K562 (cell line): ENCODE data around the gene CREB5.

ENCODE experiments used
- BDP1 ChIP-seq: IDR thresholded peaks from 3 replicates; pipeline ENCODE4 v1.6.1; 2011; ENCODE audit not compliant: insufficient read length, insufficient read depth
- CHD2 ChIP-seq: IDR thresholded peaks from 2 replicates; pipeline ENCODE4 v1.6.1; 2011; ENCODE audit warnings: low read depth, low read length
- HNRNPUL1 ChIP-seq: fragments of 200-400 bp; formaldehyde crosslinking; IDR thresholded peaks from 2 replicates; pipeline ENCODE4 v1.6.1; 2017; ENCODE audit warnings: low read length
- ZFP1 ChIP-seq: fragments of 450-650 bp; formaldehyde crosslinking; IDR thresholded peaks from 2 replicates; pipeline ENCODE4 v1.4.0; 2020; ENCODE audit warnings: mild to moderate bottlenecking, mixed read lengths
- TF ChIP-seq, protein P1 (sequence below), 3 experiments: IDR thresholded peaks in 2 of 3; conservative IDR thresholded peaks in 1 of 3; 2 replicates each; pipeline ENCODE4 v1.5.1; 2011 to 2012; ENCODE audit warnings: low read length in 3 of 3, mild to moderate bottlenecking in 3 of 3, control low read depth in 2 of 3, improper control_type of control experiment in 1 of 3, inconsistent platforms in 1 of 3, low read depth in 1 of 3, mixed read lengths in 1 of 3, moderate library complexity in 1 of 3; ENCODE audit not compliant: insufficient read depth in 2 of 3
- TF ChIP-seq, protein P2 (sequence below): fragments of 250-450 bp; sonication (Bioruptor Pico); IDR thresholded peaks from 2 replicates; pipeline ENCODE4 v1.5.0; 2021
- TF ChIP-seq, protein P3 (sequence below): sonication (generic); formaldehyde crosslinking; IDR thresholded peaks from 2 replicates; pipeline ENCODE4 v1.4.0; 2020; ENCODE audit warnings: mild to moderate bottlenecking, missing genetic modification reagents

DNA sequence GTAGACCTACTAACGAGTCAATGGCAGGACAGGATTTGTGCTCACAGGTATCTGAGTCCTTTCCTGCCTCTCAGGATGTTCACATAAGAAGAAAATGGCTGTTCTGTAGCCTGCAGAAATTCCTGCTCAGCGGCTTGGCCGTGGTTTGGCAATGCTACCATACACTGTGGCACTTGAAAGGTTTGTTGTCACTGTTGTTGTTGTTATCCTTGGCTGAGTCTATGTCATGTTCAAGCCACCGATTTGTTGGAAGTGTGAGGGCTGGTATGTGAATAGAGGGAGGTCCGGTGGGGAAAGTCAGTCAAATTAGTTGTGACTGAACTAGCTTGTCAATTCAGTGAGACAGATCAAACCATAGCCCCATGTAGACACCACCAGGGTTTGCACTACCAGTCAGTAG lies 345.9 kb downstream of the CREB5 start:
- TF ChIP-seq, protein P1, sequence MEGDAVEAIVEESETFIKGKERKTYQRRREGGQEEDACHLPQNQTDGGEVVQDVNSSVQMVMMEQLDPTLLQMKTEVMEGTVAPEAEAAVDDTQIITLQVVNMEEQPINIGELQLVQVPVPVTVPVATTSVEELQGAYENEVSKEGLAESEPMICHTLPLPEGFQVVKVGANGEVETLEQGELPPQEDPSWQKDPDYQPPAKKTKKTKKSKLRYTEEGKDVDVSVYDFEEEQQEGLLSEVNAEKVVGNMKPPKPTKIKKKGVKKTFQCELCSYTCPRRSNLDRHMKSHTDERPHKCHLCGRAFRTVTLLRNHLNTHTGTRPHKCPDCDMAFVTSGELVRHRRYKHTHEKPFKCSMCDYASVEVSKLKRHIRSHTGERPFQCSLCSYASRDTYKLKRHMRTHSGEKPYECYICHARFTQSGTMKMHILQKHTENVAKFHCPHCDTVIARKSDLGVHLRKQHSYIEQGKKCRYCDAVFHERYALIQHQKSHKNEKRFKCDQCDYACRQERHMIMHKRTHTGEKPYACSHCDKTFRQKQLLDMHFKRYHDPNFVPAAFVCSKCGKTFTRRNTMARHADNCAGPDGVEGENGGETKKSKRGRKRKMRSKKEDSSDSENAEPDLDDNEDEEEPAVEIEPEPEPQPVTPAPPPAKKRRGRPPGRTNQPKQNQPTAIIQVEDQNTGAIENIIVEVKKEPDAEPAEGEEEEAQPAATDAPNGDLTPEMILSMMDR (IDR thresholded peaks at IDR 0.05 in 2 of 3, conservative IDR thresholded peaks at IDR 0.05 in 1 of 3; ENCODE audit: insufficient read depth in 2 of 3, low read depth in 1 of 3, low read length in 3 of 3) = no peak
- TF ChIP-seq BDP1 = no peak
- TF ChIP-seq HNRNPUL1 = no peak
- TF ChIP-seq, protein P2, sequence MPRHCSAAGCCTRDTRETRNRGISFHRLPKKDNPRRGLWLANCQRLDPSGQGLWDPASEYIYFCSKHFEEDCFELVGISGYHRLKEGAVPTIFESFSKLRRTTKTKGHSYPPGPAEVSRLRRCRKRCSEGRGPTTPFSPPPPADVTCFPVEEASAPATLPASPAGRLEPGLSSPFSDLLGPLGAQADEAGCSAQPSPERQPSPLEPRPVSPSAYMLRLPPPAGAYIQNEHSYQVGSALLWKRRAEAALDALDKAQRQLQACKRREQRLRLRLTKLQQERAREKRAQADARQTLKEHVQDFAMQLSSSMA (CRISPR knock-in tag) = no peak
- TF ChIP-seq, protein P3, sequence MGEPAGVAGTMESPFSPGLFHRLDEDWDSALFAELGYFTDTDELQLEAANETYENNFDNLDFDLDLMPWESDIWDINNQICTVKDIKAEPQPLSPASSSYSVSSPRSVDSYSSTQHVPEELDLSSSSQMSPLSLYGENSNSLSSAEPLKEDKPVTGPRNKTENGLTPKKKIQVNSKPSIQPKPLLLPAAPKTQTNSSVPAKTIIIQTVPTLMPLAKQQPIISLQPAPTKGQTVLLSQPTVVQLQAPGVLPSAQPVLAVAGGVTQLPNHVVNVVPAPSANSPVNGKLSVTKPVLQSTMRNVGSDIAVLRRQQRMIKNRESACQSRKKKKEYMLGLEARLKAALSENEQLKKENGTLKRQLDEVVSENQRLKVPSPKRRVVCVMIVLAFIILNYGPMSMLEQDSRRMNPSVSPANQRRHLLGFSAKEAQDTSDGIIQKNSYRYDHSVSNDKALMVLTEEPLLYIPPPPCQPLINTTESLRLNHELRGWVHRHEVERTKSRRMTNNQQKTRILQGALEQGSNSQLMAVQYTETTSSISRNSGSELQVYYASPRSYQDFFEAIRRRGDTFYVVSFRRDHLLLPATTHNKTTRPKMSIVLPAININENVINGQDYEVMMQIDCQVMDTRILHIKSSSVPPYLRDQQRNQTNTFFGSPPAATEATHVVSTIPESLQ (CRISPR knock-in tag) = no peak
- TF ChIP-seq CHD2 = no peak
- no peak for TF ChIP-seq ZFP1 (CRISPR knock-in tag)
